ENCODE results near the gene AVPI1. TPM values are rescaled to one million over a fixed set of nuclear protein-coding genes. Genes with fewer than 3 reads are reported as not detected.

Gene AVPI1
- total RNA-seq, 2 experiments from 2014 or later = 1.8 to 1.9 TPM

Other genes starting within 250 kb of the AVPI1 start
- gene EXOSC1, start 241.2 kb downstream of the AVPI1 start, total RNA-seq = 10 to 100 TPM; 49.3 to 49.8 TPM
- 10 to 100 TPM; 33.9 to 35.7 TPM for gene ZDHHC16, start 241.1 kb downstream of the AVPI1 start, total RNA-seq
- gene MMS19, start 188.8 kb downstream of the AVPI1 start, total RNA-seq = 10 to 100 TPM; 60.6 to 66.3 TPM
- 1 to 10 TPM; 1.4 to 1.6 TPM for gene UBTD1, start 188.3 kb downstream of the AVPI1 start, total RNA-seq
- gene ANKRD2, start 114.5 kb downstream of the AVPI1 start, total RNA-seq = under 1 TPM in 1 of 2 experiments, not detected in 1; 0.15 TPM
- not detected for gene HOGA1, start 102.9 kb downstream of the AVPI1 start, total RNA-seq
- gene C10orf62, start 97.5 kb downstream of the AVPI1 start, total RNA-seq = not detected
- 1 to 10 TPM; 2.6 to 4.3 TPM for gene MORN4, start 53.7 kb downstream of the AVPI1 start, total RNA-seq
- gene PI4K2A, start 46.6 kb downstream of the AVPI1 start, total RNA-seq = 10 to 100 TPM; 13.3 TPM
- 1 to 10 TPM; 2.5 to 2.7 TPM for gene MARVELD1, start 26.5 kb upstream of the AVPI1 start, total RNA-seq
- 10 to 100 TPM; 29.3 to 32.4 TPM for gene ZFYVE27, start 49.9 kb upstream of the AVPI1 start, total RNA-seq
- gene SFRP5, start 84.8 kb upstream of the AVPI1 start, total RNA-seq = not detected
- gene GOLGA7B, start 162.6 kb upstream of the AVPI1 start, total RNA-seq = 10 to 100 TPM; 10.5 to 11.2 TPM